Measurements from ENCODE around the gene MICALL2. TPM values are rescaled to one million over a fixed set of nuclear protein-coding genes. Genes with fewer than 3 reads are reported as not detected.

Gene MICALL2
- total RNA-seq, 6 donors from 2014 or later, result 17.8 to 67.1 (median 42.4) TPM

DNA sequence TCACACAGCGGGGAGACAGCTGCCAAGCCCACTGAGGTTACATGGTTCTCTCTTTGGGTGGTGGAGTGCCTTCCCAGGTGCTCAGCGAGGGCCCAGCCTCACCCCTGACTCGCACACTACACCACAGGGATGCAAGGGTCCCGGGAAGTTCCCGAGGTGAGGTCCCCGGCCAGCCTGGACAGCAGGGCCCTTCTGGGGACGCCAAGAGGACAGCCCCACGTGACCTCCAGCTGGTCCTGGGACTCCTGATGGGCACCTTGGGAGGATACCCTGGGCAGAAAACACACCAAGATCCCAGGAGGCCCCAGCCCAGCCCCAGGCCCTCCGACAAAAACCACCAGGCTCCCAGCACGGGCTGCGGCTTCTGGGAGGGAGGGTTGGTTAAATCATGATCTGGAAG is 8.3 kb downstream of the MICALL2 start:
- Histone ChIP-seq H3K36me3 (peaks cover 0 to 22% (median 2%) of the 10 kb centered on the region in 4 donors), H3K27me3 (no peaks in the 10 kb centered on the region), H3K9me3 (no peaks in the 10 kb centered on the region), H3K4me1 (peaks cover 27 to 45% (median 34%) of the 10 kb centered on the region in 4 donors), H3K27ac (no peak overlapping the region), H3K4me3 (no peak overlapping the region)
- 94 to 98% methylated on average over 3 to 11 of the region's 11 CpGs for WGBS, 2 donors
- ATAC-seq (ENCODE audit: low FRiP score in 2 of 2), result no peak
- peak in 1 of 2 donors; percentile 69 for DNase-seq
- TF ChIP-seq POLR2A (IDR thresholded peaks at IDR 0.05) (no peak), EP300 (IDR thresholded peaks at IDR 0.05) (no peak), POLR2AphosphoS5 (IDR thresholded peaks at IDR 0.05) (no peak)
- TF ChIP-seq, protein P1, sequence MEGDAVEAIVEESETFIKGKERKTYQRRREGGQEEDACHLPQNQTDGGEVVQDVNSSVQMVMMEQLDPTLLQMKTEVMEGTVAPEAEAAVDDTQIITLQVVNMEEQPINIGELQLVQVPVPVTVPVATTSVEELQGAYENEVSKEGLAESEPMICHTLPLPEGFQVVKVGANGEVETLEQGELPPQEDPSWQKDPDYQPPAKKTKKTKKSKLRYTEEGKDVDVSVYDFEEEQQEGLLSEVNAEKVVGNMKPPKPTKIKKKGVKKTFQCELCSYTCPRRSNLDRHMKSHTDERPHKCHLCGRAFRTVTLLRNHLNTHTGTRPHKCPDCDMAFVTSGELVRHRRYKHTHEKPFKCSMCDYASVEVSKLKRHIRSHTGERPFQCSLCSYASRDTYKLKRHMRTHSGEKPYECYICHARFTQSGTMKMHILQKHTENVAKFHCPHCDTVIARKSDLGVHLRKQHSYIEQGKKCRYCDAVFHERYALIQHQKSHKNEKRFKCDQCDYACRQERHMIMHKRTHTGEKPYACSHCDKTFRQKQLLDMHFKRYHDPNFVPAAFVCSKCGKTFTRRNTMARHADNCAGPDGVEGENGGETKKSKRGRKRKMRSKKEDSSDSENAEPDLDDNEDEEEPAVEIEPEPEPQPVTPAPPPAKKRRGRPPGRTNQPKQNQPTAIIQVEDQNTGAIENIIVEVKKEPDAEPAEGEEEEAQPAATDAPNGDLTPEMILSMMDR (IDR thresholded peaks at IDR 0.05), result no peak

DNA sequence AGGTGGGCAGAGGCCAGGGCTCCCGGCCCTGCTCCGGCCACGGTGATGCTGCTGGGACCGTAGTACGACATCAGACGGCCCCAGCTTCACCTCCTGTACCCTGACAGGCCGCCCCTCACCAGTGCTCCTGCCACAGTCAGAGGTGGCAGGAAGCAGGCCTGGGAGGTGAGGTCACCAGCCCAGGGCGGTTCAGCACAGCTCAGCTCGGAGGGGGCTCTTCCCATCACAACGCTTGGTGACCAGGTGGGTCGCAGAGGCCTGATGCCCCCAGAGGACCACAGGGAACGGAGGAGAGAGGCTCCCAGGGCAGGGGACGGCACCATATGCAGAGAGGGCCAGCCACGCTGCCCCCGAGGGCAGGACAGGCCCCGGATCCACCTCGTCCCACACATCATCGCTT is 8.8 kb downstream of the MICALL2 start:
- no peak overlapping the region for H3K4me3 ChIP-seq
- peak in 1 of 2 donors; percentile 63 for DNase-seq
- ATAC-seq (ENCODE audit: low FRiP score in 2 of 2), result no peak
- H3K4me1 ChIP-seq, result peaks cover 22 to 39% (median 28%) of the 10 kb centered on the region in 4 donors
- no peaks in the 10 kb centered on the region for H3K9me3 ChIP-seq
- TF ChIP-seq EP300 (IDR thresholded peaks at IDR 0.05) (no peak), POLR2AphosphoS5 (IDR thresholded peaks at IDR 0.05) (no peak), POLR2A (IDR thresholded peaks at IDR 0.05) (no peak)
- TF ChIP-seq, protein P1 (IDR thresholded peaks at IDR 0.05), result no peak
- no peaks in the 10 kb centered on the region for H3K27me3 ChIP-seq
- H3K36me3 ChIP-seq, result peaks cover 0 to 22% (median 2%) of the 10 kb centered on the region in 4 donors
- H3K27ac ChIP-seq, result no peak overlapping the region
- 80 to 92% methylated on average over 13 to 16 of the region's 18 CpGs for WGBS, 2 donors

DNA sequence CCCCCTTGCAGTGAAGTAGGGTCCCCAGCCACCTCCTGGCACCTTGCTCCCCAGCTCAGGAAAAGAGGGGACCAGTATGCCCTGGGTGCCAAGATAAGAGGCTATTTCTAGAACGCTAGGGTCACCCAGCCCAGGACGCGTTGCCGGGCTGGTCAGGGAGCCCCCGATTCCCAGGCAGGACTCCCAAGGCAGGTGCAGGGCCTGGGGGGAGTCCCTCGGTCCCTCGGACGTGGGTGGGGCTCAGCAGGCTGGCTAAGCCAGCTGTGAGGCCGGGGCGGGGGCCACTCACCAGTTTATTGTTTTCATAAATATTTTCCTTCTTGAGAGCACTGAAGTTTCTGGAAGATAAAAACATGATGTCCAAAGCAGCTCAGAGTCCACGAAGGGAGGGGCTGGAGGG is 9.3 kb downstream of the MICALL2 start:
- Histone ChIP-seq H3K27me3 (no peaks in the 10 kb centered on the region), H3K36me3 (peaks cover 0 to 23% (median 5%) of the 10 kb centered on the region in 4 donors), H3K9me3 (no peaks in the 10 kb centered on the region), H3K4me3 (no peak overlapping the region), H3K4me1 (peaks cover 17 to 34% (median 24%) of the 10 kb centered on the region in 4 donors), H3K27ac (no peak overlapping the region)
- ATAC-seq (ENCODE audit: low FRiP score in 2 of 2), result no peak
- WGBS, 2 donors, result 78 to 84% methylated on average over 8 to 11 of the region's 11 CpGs
- peak in 1 of 2 donors; percentile 72 for DNase-seq
- TF ChIP-seq POLR2A (IDR thresholded peaks at IDR 0.05) (no peak), POLR2AphosphoS5 (IDR thresholded peaks at IDR 0.05) (no peak), EP300 (IDR thresholded peaks at IDR 0.05) (no peak)
- TF ChIP-seq, protein P1 (IDR thresholded peaks at IDR 0.05), result no peak

DNA sequence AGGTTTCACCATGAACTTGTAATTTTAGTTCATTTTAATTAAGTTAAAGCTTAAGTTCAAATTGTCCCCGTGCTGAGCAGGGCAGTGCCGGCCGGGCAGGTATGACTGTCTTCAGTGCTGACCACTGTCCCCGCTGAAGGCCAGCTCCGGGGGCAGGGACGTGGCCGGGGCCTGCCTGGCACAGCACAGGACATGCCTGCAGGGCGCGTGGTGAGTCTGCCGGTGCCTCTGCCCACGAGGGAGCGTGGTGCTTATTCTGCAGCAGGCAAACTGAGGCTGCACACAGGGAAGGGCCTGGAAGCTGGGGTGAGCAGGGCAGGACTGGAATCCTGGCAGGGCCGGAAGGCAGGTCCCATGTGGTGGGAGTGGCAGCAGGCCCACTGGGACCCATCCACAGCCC is 9.8 kb downstream of the MICALL2 start:
- TF ChIP-seq POLR2A (IDR thresholded peaks at IDR 0.05), result no peak
- TF ChIP-seq POLR2AphosphoS5 (IDR thresholded peaks at IDR 0.05), result no peak
- no peak for TF ChIP-seq EP300 (IDR thresholded peaks at IDR 0.05)
- TF ChIP-seq, protein P1 (IDR thresholded peaks at IDR 0.05), result no peak
- DNase-seq (peak in 1 of 2 donors; percentile 79), ATAC-seq (ENCODE audit: low FRiP score in 2 of 2) (no peak)
- peaks cover 13 to 30% (median 19%) of the 10 kb centered on the region in 4 donors for H3K4me1 ChIP-seq
- H3K36me3 ChIP-seq, result peaks cover 0 to 27% (median 7%) of the 10 kb centered on the region in 4 donors
- H3K27me3 ChIP-seq, result no peaks in the 10 kb centered on the region
- H3K9me3 ChIP-seq, result no peaks in the 10 kb centered on the region
- WGBS, 2 donors, result 85 to 88% methylated on average over 5 to 13 of the region's 13 CpGs
- H3K27ac ChIP-seq, result no peak overlapping the region
- no peak overlapping the region for H3K4me3 ChIP-seq

DNA sequence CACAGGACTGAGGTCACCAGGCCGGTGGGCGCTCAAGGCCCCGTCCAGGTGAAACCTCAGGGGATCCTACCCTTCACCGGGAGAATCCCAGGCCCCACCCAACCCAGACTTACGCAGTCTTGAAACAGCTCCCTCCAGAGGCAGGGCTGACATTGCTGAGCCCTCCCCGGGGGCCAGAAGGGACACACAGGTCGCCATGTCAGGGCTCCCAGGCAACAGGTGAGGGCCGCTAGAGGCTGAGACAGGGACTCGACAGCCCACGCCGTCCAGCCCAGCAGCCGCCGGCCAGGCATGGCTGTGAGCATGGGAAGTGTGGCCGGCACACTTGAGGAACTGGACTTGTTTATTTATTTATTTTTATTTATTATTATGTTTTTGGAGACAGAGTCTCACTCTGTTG is 10.3 kb downstream of the MICALL2 start:
- no peak for TF ChIP-seq POLR2A (IDR thresholded peaks at IDR 0.05)
- TF ChIP-seq, protein P1 (IDR thresholded peaks at IDR 0.05), result no peak
- no peak for TF ChIP-seq EP300 (IDR thresholded peaks at IDR 0.05)
- WGBS, 2 donors, result 97 to 100% methylated on average over 7 to 13 of the region's 14 CpGs
- Histone ChIP-seq H3K4me1 (peaks cover 9 to 24% (median 14%) of the 10 kb centered on the region in 4 donors), H3K36me3 (peaks cover 0 to 30% (median 9%) of the 10 kb centered on the region in 4 donors), H3K27ac (no peak overlapping the region), H3K4me3 (no peak overlapping the region), H3K27me3 (no peaks in the 10 kb centered on the region), H3K9me3 (no peaks in the 10 kb centered on the region)
- DNase-seq (peak in 1 of 2 donors; percentile 60), ATAC-seq (ENCODE audit: low FRiP score in 2 of 2) (no peak)

Data from upper lobe of left lung (tissue), 6 donors.